Subcutaneous abdominal adipose tissue (tissue), 5 donors: ENCODE measurements around the gene OCEL1.
A peak's percentile ranks its signal among the peaks of the same experiment; 100 is the strongest.

ENCODE experiments used
- H3K27ac ChIP-seq: one replicate; pipeline ENCODE4 v1.7.0; 2013; ENCODE audit warnings: low read depth, mild to moderate bottlenecking, inconsistent platforms, low read length, moderate library complexity
- H3K27me3 ChIP-seq, 5 donors: one replicate each; pipeline ENCODE4 v1.7.0; 2013; ENCODE audit warnings: low read length in 5 of 5, inconsistent platforms in 1 of 5; ENCODE audit not compliant: control insufficient read depth in 5 of 5, insufficient read depth in 4 of 5
- H3K36me3 ChIP-seq, 5 donors: one replicate each; pipeline ENCODE4 v1.7.0; 2013; ENCODE audit warnings: low read length in 5 of 5; ENCODE audit not compliant: control insufficient read depth in 5 of 5, insufficient read depth in 5 of 5
- H3K4me1 ChIP-seq, 5 donors: one replicate each; pipeline ENCODE4 v1.7.0; 2013; ENCODE audit warnings: low read length in 5 of 5, mild to moderate bottlenecking in 3 of 5, moderate library complexity in 1 of 5; ENCODE audit not compliant: control insufficient read depth in 5 of 5, insufficient read depth in 5 of 5
- H3K4me3 ChIP-seq, 5 donors: one replicate each; pipeline ENCODE4 v1.7.0; 2013; ENCODE audit warnings: low read length in 5 of 5, low read depth in 1 of 5
- H3K9ac ChIP-seq, 5 donors: one replicate each; pipeline ENCODE4 v1.7.0; 2013; ENCODE audit warnings: low read length in 5 of 5, mild to moderate bottlenecking in 4 of 5, moderate library complexity in 3 of 5
- H3K9me3 ChIP-seq, 5 donors: one replicate each; pipeline ENCODE4 v1.7.0; 2013; ENCODE audit warnings: low read length in 5 of 5; ENCODE audit not compliant: control insufficient read depth in 5 of 5
- donor health status: healthy.
- donor health status: healthy.
- donor health status: healthy.
- donor health status: healthy.
- donor health status: healthy.

The OCEL1 gene

GRCh38 chr19:17237747-17238706 lies 12.0 kb downstream of the OCEL1 start:
- no peak overlapping the region for H3K27ac ChIP-seq
- H3K4me1 ChIP-seq, result peaks cover 0 to 56% (median 53%) of the 10 kb centered on the region in 5 donors
- no peak overlapping the region for H3K9ac ChIP-seq
- H3K27me3 ChIP-seq, result no peaks in the 10 kb centered on the region
- H3K9me3 ChIP-seq, result no peaks in the 10 kb centered on the region
- peaks cover 0 to 24% (median 11%) of the 10 kb centered on the region in 5 donors for H3K36me3 ChIP-seq
- H3K4me3 ChIP-seq, result no peak overlapping the region

GRCh38 chr19:17240062-17240752 lies 14.2 kb downstream of the OCEL1 start:
- H3K9ac ChIP-seq, result peak overlapping the region in 2 of 5 donors; percentile 16 to 60
- peaks cover 2 to 63% (median 53%) of the 10 kb centered on the region in 5 donors for H3K4me1 ChIP-seq
- no peak overlapping the region for H3K4me3 ChIP-seq
- H3K27ac ChIP-seq, result peak overlapping the region; percentile 89
- peaks cover 0 to 18% (median 7%) of the 10 kb centered on the region in 5 donors for H3K36me3 ChIP-seq
- H3K9me3 ChIP-seq, result no peaks in the 10 kb centered on the region
- no peaks in the 10 kb centered on the region for H3K27me3 ChIP-seq

- Histone ChIP-seq H3K36me3 (peaks cover 0 to 18% (median 7%) of the 10 kb centered on the region in 5 donors), H3K27me3 (no peaks in the 10 kb centered on the region), H3K4me1 (peaks cover 2 to 57% (median 50%) of the 10 kb centered on the region in 5 donors), H3K27ac (peak overlapping the region; percentile 89), H3K9ac (peak overlapping the region in 2 of 5 donors; percentile 16 to 60), H3K4me3 (no peak overlapping the region), H3K9me3 (no peaks in the 10 kb centered on the region)
Measured at GRCh38 chr19:17240826-17241399, 14.9 kb downstream of the OCEL1 start.

GRCh38 chr19:17242431-17243208 lies 16.6 kb downstream of the OCEL1 start:
- Histone ChIP-seq H3K9me3 (no peaks in the 10 kb centered on the region), H3K4me3 (peak overlapping the region; percentile 11 to 91 (median 84)), H3K9ac (peak overlapping the region; percentile 21 to 92 (median 68)), H3K36me3 (peaks cover 0 to 16% (median 7%) of the 10 kb centered on the region in 5 donors), H3K27ac (peak overlapping the region; percentile 89), H3K4me1 (peaks cover 2 to 63% (median 58%) of the 10 kb centered on the region in 5 donors), H3K27me3 (no peaks in the 10 kb centered on the region)

- peak overlapping the region; percentile 89 for H3K27ac ChIP-seq
- H3K27me3 ChIP-seq, result no peaks in the 10 kb centered on the region
- H3K36me3 ChIP-seq, result peaks cover 0 to 9% (median under 1%) of the 10 kb centered on the region in 5 donors
- H3K4me1 ChIP-seq, result peaks cover 5 to 70% (median 65%) of the 10 kb centered on the region in 5 donors
- H3K4me3 ChIP-seq, result peak overlapping the region; percentile 78 to 95 (median 84)
- H3K9me3 ChIP-seq, result no peaks in the 10 kb centered on the region
- H3K9ac ChIP-seq, result peak overlapping the region; percentile 57 to 92 (median 81)
Measured at GRCh38 chr19:17243211-17243829, 17.3 kb downstream of the OCEL1 start.

DNA sequence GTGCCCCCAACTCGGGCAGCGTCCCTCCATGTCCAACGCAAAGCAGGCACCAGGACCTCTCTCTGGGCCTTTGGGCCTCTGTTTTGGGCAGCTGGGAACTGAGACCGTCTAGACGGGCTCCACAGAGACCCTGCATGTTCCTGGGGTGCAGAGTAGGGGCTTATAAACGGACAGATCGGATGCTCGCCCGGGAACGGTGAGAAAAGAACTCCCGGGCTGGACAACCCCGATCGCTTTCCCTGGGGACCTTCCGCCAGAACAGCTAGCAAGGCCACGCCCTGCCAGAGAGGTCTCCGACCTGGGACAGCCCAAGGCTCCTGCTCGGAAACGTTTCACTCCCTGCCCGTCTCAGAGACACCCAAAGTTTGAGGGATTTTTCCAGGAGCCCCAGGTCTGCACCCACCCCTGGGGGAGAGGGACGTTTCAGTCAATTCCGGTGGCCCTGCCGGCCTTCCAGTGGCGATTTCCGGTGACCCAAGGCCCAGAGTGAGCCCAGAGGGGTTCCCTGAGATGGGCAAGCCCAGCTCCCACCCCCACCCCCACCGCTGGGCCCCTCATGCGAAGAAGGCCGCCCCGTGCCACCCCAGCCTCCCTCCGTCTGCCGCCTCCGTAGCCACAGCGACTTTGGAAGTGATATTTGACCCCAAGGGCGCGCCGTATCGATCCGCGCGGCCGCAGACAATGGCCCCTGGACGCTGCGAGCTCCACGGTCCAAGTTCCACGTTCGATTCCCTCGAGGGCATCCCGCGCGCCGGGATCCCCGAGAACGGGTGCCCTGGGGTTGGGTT lies 18.0 kb downstream of the OCEL1 start:
- no peaks in the 10 kb centered on the region for H3K9me3 ChIP-seq
- no peaks in the 10 kb centered on the region for H3K27me3 ChIP-seq
- peaks cover 5 to 70% (median 65%) of the 10 kb centered on the region in 5 donors for H3K4me1 ChIP-seq
- H3K4me3 ChIP-seq, result peak overlapping the region; percentile 84 to 95 (median 91)
- H3K36me3 ChIP-seq, result peaks cover 0 to 6% (median 0%) of the 10 kb centered on the region in 5 donors
- H3K27ac ChIP-seq, result peak overlapping the region; percentile 89
- H3K9ac ChIP-seq, result peak overlapping the region; percentile 57 to 92 (median 81)

- Histone ChIP-seq H3K36me3 (peaks cover 0 to 6% (median 2%) of the 10 kb centered on the region in 5 donors), H3K4me3 (peak overlapping the region; percentile 84 to 95 (median 91)), H3K9me3 (no peaks in the 10 kb centered on the region), H3K4me1 (peaks cover 5 to 67% (median 62%) of the 10 kb centered on the region in 5 donors), H3K9ac (peak overlapping the region; percentile 57 to 92 (median 81)), H3K27ac (peak overlapping the region; percentile 89), H3K27me3 (no peaks in the 10 kb centered on the region)
Measured at GRCh38 chr19:17244618-17245534, 18.9 kb downstream of the OCEL1 start.

GRCh38 chr19:17245535-17245984 lies 19.5 kb downstream of the OCEL1 start, which contains the start of gene NR2F6:
Gene NR2F6 (minus strand): TSS chr19:17245919. CDS start chr19:17245220, 699 bp downstream.
- H3K9ac ChIP-seq, result peak within 1 kb of the TSS in 4 of 5 donors; percentile 57 to 89 (median 74)
- H3K36me3 ChIP-seq, result peaks cover 0 to 8% (median 0%) of the 10 kb centered on the region in 5 donors
- H3K9me3 ChIP-seq, result no peaks in the 10 kb centered on the region
- H3K4me3 ChIP-seq, result peak within 1 kb of the TSS; percentile 84 to 95 (median 91)
- peaks cover 5 to 61% (median 56%) of the 10 kb centered on the region in 5 donors for H3K4me1 ChIP-seq
- H3K27ac ChIP-seq, result peak within 1 kb of the TSS; percentile 89
- H3K27me3 ChIP-seq, result no peaks in the 10 kb centered on the region
